GM12891 (cell line): ENCODE results near the gene HOXB5.

Experiments
- POLR2A ChIP-seq: IDR thresholded peaks from 2 replicates; pipeline ENCODE4 v1.6.1; 2011; ENCODE audit warnings: low read depth, low read length, control low read depth
- POLR2AphosphoS5 ChIP-seq: IDR thresholded peaks from 2 replicates; pipeline ENCODE4 v1.6.1; 2011; ENCODE audit warnings: low read depth, low read length, control low read depth
- SPI1 ChIP-seq: IDR thresholded peaks from 2 replicates; pipeline ENCODE4 v1.6.1; 2011; ENCODE audit warnings: low read depth, low read length, control low read depth

DNA sequence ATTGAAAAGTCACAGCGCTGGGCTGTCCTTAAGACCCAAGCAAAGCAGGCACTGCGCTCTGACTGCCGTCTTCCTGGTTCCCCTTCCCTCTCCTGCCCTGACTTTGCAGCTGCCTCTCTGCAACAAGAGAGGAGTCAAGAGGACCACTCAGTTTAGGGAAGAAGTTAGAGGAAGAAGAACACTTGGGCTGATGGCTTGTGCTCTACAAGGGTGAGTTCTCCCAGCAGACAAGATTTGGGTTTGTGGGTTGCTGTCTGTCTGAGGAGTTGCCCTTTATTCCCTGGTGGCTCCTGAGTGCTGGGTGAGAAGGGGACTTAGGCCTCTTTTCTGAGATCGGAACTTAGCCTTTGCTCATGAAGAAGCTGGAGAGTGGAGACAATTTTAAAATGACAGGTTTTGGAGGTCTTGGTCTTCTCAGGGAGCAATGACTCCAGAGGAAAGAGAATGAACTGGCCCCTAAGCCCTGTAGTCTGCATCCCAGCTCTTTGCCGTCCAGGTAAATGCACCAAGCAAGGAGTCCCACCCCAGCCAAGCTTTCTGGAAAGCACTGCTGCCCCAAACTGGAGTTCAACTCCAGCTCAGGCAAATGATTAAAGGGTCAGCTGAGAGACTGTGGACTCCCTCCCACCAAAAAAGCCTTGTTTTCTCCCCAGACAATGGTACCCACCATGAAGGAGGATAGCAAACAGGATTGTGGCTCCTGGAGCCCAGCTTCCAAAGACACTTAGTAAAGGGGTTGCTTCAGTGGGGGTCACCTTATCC lies 35.3 kb upstream of the HOXB5 start:
- no peak for TF ChIP-seq POLR2AphosphoS5
- no peak for TF ChIP-seq POLR2A
- no peak for TF ChIP-seq SPI1
